ENCODE measurements around the gene TRAPPC3L.

DNA sequence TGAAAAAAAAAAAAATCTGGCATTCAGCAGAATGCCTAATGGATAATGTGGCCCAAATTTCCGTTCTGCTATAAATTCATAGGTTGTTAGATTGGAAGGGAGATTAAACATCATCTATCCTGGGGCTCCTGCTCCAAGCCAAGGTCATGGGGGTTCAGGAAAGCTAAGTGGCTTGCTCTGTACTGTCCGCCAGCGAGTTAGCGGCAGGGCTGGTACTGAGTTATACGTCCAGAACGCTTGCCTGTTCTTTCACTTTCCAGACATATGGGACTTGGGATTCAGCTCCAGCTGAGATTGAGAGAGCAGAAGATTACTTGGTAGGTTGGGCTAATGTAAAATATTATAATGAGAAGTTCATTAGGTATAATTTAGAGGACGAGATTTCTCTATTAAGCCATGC is 26.7 kb upstream of the TRAPPC3L start:
- TF ChIP-seq, protein P1, sequence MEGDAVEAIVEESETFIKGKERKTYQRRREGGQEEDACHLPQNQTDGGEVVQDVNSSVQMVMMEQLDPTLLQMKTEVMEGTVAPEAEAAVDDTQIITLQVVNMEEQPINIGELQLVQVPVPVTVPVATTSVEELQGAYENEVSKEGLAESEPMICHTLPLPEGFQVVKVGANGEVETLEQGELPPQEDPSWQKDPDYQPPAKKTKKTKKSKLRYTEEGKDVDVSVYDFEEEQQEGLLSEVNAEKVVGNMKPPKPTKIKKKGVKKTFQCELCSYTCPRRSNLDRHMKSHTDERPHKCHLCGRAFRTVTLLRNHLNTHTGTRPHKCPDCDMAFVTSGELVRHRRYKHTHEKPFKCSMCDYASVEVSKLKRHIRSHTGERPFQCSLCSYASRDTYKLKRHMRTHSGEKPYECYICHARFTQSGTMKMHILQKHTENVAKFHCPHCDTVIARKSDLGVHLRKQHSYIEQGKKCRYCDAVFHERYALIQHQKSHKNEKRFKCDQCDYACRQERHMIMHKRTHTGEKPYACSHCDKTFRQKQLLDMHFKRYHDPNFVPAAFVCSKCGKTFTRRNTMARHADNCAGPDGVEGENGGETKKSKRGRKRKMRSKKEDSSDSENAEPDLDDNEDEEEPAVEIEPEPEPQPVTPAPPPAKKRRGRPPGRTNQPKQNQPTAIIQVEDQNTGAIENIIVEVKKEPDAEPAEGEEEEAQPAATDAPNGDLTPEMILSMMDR (IDR thresholded peaks at IDR 0.05 in 4 of 5, conservative IDR thresholded peaks at IDR 0.05 in 1 of 5), result no peak
- TF ChIP-seq POLR2A (IDR thresholded peaks at IDR 0.05), result no peak

Data from gastrocnemius medialis (tissue), 4 donors.